ENCODE results near the gene ETDC.

Gene ETDC

GRCh38 chrX:135327299-135327698 is 18.0 kb downstream of the ETDC start:
- TF ChIP-seq, protein P1, sequence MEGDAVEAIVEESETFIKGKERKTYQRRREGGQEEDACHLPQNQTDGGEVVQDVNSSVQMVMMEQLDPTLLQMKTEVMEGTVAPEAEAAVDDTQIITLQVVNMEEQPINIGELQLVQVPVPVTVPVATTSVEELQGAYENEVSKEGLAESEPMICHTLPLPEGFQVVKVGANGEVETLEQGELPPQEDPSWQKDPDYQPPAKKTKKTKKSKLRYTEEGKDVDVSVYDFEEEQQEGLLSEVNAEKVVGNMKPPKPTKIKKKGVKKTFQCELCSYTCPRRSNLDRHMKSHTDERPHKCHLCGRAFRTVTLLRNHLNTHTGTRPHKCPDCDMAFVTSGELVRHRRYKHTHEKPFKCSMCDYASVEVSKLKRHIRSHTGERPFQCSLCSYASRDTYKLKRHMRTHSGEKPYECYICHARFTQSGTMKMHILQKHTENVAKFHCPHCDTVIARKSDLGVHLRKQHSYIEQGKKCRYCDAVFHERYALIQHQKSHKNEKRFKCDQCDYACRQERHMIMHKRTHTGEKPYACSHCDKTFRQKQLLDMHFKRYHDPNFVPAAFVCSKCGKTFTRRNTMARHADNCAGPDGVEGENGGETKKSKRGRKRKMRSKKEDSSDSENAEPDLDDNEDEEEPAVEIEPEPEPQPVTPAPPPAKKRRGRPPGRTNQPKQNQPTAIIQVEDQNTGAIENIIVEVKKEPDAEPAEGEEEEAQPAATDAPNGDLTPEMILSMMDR (conservative IDR thresholded peaks at IDR 0.05) = no peak

DNA sequence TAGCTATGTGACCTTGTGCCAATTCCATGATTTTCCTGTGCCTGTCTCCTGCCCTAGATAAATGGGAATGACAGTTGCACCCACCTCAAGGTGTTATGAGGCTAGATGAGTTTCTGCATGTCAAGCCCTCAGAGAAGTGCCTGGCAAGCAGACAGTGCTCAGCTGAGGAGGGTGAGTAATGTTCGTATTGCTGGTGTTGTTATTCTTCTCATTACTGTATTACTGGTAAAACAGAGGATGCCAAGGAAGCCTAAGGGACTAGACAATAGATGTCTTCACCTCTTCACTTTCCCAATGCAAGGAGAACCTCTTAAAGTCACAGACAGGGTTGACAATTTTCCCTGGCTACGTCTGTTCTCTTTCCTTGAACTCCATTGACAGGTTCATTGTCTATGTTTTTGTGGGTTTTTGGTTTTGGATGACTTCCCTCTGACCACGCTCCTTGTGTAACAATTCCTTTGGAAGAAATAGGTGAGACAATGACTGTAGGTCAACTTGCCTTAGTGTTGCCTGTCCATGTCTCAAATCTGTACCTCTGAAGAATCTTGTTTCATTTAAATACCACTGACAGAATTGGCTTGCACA is 19.2 kb downstream of the ETDC start:
- TF ChIP-seq, protein P1 (conservative IDR thresholded peaks at IDR 0.05) = no peak

More at GRCh38 chrX:135327299-135327698, 18.0 kb downstream of the ETDC start:
- H3K27ac ChIP-seq = no peak overlapping the region

GRCh38 chrX:135330706-135331105 is 21.4 kb downstream of the ETDC start:
- H3K27ac ChIP-seq = no peak overlapping the region
- TF ChIP-seq, protein P1 (conservative IDR thresholded peaks at IDR 0.05) = no peak

More for the DNA sequence above, 19.2 kb downstream of the ETDC start:
- H3K27ac ChIP-seq = no peak overlapping the region

DNA sequence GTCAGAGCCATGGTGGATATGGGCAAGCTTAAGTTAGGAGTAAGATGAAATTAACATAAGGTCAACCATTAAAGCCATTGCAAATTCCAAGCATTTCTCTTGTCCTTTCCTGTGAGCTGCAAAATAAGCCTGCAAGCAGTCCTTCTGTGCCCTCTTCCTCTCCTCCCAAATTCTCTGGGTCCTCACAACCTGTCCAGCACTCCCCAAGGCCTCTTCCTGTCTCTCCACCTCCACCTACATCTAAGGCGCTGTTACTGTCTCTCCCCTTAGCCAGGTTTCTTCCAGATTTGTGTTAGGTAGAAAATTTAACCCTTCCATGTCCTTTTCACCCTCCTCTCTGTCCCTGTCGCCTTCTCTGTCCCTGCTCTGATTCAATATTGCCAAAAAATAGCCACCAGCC is 22.2 kb downstream of the ETDC start:
- TF ChIP-seq, protein P1 (conservative IDR thresholded peaks at IDR 0.05) = no peak
- no peak overlapping the region for H3K27ac ChIP-seq

- TF ChIP-seq, protein P1 (conservative IDR thresholded peaks at IDR 0.05) = no peak
Measured at GRCh38 chrX:135340831-135341230, 31.6 kb downstream of the ETDC start.

DNA sequence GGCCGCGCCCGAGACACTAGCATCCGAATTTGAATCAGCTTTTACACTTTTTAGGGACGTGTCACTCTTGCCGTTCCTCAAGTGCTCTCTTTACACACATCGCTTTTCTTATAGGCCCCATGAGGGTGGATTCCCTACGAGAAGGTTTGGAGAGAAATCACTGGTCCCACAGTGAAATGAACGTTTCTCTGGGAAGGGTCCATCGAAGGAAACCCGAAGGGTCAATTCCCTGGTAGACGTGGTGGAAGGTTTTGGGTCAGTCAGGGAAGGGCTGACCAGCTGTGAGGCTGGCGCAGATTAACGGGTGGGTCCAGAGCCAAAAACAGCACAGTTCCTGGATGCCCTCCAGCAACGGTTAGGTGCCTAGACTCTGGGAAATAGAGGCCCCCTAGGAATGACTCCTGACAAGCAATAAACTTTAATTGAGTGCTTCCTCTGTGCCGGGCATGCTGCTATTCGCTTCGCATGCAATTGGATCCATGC is 35.9 kb downstream of the ETDC start:
- TF ChIP-seq, protein P1 (conservative IDR thresholded peaks at IDR 0.05) = no peak
- H3K27ac ChIP-seq = peak overlapping the region; percentile 81

More at GRCh38 chrX:135340831-135341230, 31.6 kb downstream of the ETDC start:
- no peak overlapping the region for H3K27ac ChIP-seq

DNA sequence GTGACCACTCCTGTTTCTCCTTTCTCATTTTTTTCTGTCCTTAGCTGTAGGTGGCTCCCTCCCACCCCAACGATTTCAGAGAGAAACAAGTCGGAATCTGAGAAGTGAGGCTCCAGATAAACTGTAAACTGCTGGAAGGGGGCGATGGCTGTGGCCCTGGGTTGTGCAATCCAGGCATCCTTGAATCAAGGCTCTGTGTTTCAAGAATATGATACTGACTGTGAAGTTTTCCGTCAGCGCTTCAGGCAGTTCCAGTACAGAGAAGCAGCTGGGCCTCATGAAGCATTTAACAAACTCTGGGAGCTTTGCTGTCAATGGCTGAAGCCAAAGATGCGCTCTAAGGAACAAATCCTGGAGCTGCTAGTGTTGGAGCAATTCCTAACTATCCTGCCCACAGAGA is 37.7 kb downstream of the ETDC start:
- no peak overlapping the region for H3K27ac ChIP-seq
- TF ChIP-seq, protein P1 (conservative IDR thresholded peaks at IDR 0.05) = no peak
